ENCODE measurements around the gene S1PR3. TPM values are rescaled to one million over a fixed set of nuclear protein-coding genes. Genes with fewer than 3 reads are reported as not detected.

Gene S1PR3
- total and polyA plus RNA-seq, 12 donors, result 3.6 to 61.6 (median 13.3) TPM

DNA sequence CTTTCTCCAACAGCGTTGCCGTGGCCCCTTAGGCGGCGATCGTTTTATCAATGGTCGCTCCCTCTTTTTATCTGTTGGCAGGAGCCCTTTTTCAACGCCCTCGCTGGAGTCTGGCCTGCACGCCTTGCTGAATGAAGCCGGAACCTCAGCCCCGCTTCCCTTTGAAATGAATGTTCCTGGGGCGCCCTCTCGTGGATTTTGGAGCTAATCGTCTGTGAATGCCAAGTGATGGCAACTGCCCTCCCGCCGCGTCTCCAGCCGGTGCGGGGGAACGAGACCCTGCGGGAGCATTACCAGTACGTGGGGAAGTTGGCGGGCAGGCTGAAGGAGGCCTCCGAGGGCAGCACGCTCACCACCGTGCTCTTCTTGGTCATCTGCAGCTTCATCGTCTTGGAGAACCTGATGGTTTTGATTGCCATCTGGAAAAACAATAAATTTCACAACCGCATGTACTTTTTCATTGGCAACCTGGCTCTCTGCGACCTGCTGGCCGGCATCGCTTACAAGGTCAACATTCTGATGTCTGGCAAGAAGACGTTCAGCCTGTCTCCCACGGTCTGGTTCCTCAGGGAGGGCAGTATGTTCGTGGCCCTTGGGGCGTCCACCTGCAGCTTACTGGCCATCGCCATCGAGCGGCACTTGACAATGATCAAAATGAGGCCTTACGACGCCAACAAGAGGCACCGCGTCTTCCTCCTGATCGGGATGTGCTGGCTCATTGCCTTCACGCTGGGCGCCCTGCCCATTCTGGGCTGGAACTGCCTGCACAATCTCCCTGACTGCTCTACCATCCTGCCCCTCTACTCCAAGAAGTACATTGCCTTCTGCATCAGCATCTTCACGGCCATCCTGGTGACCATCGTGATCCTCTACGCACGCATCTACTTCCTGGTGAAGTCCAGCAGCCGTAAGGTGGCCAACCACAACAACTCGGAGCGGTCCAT is 10.0 kb downstream of the S1PR3 start:
- peak; percentile 55 to 86 (median 80) for ATAC-seq
- 27 to 30% methylated on average over 52 of the region's 52 CpGs for WGBS, 2 donors

DNA sequence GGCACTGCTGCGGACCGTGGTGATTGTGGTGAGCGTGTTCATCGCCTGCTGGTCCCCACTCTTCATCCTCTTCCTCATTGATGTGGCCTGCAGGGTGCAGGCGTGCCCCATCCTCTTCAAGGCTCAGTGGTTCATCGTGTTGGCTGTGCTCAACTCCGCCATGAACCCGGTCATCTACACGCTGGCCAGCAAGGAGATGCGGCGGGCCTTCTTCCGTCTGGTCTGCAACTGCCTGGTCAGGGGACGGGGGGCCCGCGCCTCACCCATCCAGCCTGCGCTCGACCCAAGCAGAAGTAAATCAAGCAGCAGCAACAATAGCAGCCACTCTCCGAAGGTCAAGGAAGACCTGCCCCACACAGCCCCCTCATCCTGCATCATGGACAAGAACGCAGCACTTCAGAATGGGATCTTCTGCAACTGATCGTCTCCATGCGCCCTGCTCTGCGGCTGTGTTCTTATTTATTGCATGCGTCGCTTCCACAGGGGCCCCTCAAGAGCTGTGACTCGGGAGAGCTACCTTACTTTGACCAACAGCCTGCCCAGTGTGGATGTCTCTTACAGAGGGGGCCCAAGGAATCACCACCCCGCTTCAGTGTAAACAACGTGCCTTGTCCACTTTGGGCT is 10.8 kb downstream of the S1PR3 start:
- no peak overlapping the region for H3K4me3 ChIP-seq
- peaks cover 12 to 44% (median 38%) of the 10 kb centered on the region in 9 donors for H3K4me1 ChIP-seq
- DNase-seq, result no peak
- H3K9me3 ChIP-seq, result no peaks in the 10 kb centered on the region
- 93 to 97% methylated on average over 27 of the region's 27 CpGs for WGBS, 2 donors
- intact Hi-C loops (cut with DNase I), result loop anchor here (1.0 to 10.0 kb wide), 12 partner anchors 127 to 410 kb away; no protein-coding TSS in a partner anchor
- H3K27me3 ChIP-seq, result peaks cover 0 to 8% (median 0%) of the 10 kb centered on the region in 7 donors
- TF ChIP-seq, protein P1, sequence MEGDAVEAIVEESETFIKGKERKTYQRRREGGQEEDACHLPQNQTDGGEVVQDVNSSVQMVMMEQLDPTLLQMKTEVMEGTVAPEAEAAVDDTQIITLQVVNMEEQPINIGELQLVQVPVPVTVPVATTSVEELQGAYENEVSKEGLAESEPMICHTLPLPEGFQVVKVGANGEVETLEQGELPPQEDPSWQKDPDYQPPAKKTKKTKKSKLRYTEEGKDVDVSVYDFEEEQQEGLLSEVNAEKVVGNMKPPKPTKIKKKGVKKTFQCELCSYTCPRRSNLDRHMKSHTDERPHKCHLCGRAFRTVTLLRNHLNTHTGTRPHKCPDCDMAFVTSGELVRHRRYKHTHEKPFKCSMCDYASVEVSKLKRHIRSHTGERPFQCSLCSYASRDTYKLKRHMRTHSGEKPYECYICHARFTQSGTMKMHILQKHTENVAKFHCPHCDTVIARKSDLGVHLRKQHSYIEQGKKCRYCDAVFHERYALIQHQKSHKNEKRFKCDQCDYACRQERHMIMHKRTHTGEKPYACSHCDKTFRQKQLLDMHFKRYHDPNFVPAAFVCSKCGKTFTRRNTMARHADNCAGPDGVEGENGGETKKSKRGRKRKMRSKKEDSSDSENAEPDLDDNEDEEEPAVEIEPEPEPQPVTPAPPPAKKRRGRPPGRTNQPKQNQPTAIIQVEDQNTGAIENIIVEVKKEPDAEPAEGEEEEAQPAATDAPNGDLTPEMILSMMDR (IDR thresholded peaks at IDR 0.05), result no peak
- H3K27ac ChIP-seq, result no peak overlapping the region
- H3K36me3 ChIP-seq, result peaks cover 0 to 41% (median 0%) of the 10 kb centered on the region in 9 donors
- no peak for ATAC-seq

More for the DNA sequence above, 10.0 kb downstream of the S1PR3 start:
- Histone ChIP-seq H3K36me3 (peaks cover 0 to 46% (median 0%) of the 10 kb centered on the region in 9 donors), H3K27ac (peak overlapping the region in 7 of 10 donors; percentile 15 to 75 (median 43)), H3K4me3 (peak overlapping the region in 2 of 10 donors; percentile 4 to 19), H3K9me3 (no peaks in the 10 kb centered on the region), H3K27me3 (peaks cover 0 to 8% (median 0%) of the 10 kb centered on the region in 7 donors), H3K4me1 (peaks cover 12 to 46% (median 38%) of the 10 kb centered on the region in 9 donors)
- DNase-seq, result peak; percentile 87 to 91
- intact Hi-C loops (cut with DNase I), result loop anchor here in 9 of 10 donors (1.0 to 10.0 kb wide), 12 partner anchors 126 to 409 kb away; no protein-coding TSS in a partner anchor
- TF ChIP-seq, protein P1 (IDR thresholded peaks at IDR 0.05), result peak; percentile 58 to 89 (median 79)

DNA sequence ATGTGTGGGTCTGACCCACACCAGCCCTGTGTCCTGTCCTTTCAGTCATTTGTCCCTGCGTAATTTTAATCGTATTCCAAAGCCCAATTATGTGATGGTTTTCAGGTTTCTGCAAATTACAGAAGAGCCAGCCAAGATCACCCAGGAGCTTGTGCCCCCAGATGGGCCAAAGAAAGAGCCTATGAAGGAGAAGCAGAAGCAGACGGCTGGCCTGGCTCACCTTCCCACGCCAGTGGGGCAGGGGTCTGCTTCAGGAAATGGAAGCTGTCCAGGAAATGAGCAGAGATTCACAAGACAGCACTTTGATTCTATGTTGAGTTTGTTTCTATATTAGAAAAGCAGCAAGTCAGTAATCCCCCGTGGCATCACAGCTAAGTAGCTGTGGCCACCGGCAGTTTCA is 11.7 kb downstream of the S1PR3 start:
- 85 to 86% methylated on average over 6 of the region's 6 CpGs for WGBS, 2 donors
- DNase-seq (no peak), ATAC-seq (no peak)
- Histone ChIP-seq H3K36me3 (peaks cover 0 to 34% (median 0%) of the 10 kb centered on the region in 9 donors), H3K4me3 (no peak overlapping the region), H3K27ac (no peak overlapping the region), H3K4me1 (peaks cover 9 to 38% (median 28%) of the 10 kb centered on the region in 9 donors), H3K27me3 (peaks cover 0 to 8% (median 0%) of the 10 kb centered on the region in 7 donors), H3K9me3 (no peaks in the 10 kb centered on the region)
- TF ChIP-seq, protein P1 (IDR thresholded peaks at IDR 0.05), result no peak
- intact Hi-C loops (cut with DNase I), result loop anchor here in 6 of 10 donors (2.0 to 10.0 kb wide), 7 partner anchors 131 to 411 kb away; no protein-coding TSS in a partner anchor

DNA sequence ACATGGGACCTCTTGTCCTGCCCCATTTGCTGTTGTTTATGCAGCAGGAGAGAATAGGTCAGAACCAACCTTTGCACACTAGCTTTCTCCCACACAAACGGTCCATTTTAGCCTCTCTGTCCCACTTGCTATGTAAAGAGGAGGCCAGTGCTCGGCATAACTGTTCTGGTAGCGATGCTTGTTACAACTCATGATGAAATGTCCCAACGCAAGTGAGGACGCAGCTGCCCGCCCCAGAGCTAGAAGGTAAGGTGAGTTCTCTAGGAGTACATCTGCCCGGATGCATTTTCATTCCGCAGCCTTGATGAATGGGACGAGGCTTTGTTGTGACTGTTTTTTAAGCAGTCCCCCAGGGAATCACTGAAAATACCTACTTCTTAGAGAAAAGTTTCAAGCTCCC is 14.1 kb downstream of the S1PR3 start:
- Histone ChIP-seq H3K4me3 (no peak overlapping the region), H3K27me3 (peaks cover 0 to 8% (median 0%) of the 10 kb centered on the region in 7 donors), H3K27ac (no peak overlapping the region), H3K36me3 (peaks cover 0 to 34% (median 0%) of the 10 kb centered on the region in 9 donors), H3K4me1 (peaks cover 0 to 23% (median 13%) of the 10 kb centered on the region in 9 donors), H3K9me3 (no peaks in the 10 kb centered on the region)
- DNase-seq (no peak), ATAC-seq (no peak)
- TF ChIP-seq, protein P1 (IDR thresholded peaks at IDR 0.05), result no peak
- intact Hi-C loops (cut with DNase I), result loop anchor here in 2 of 10 donors (10.0 kb wide), 2 partner anchors 271 to 281 kb away; no protein-coding TSS in a partner anchor
- 90 to 92% methylated on average over 9 of the region's 9 CpGs for WGBS, 2 donors
